Mammary epithelial cell (primary cell): ENCODE results near the gene MSX2.

Experiments used
- CTCF ChIP-seq, 2 donors: IDR thresholded peaks in 1 of 2; conservative IDR thresholded peaks in 1 of 2; 2 replicates each; pipeline ENCODE4 v1.5.1; 2011 to 2012; ENCODE audit warnings: inconsistent platforms in 2 of 2, low read length in 2 of 2, mild to moderate bottlenecking in 2 of 2, control low read depth in 1 of 2, low read depth in 1 of 2; ENCODE audit not compliant: insufficient read depth in 1 of 2; ENCODE audit errors: extremely low read depth in 1 of 2
- EZH2 ChIP-seq: IDR thresholded peaks from 2 replicates; pipeline ENCODE4 v1.6.1; 2012; ENCODE audit warnings: low read length, inconsistent platforms, borderline replicate concordance

DNA sequence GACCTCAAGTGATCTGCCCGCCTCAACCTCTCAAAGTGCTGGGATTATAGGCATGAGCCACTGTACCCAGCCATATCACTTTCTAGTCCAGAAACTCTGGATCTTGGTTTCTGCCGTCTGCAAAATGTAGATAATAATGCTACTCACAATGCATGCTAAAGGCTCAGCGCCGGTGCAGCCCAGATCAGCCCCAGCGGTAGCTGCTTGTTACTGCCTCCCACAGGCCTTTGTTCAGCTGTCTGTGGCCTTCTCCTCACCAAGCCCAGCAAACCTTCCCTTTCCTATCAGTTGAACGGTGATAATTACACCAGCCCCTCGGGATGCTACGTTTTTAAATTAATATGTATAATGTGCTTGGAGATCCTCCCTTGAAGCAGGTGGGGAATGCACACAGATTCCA lies 26.2 kb upstream of the MSX2 start:
- TF ChIP-seq CTCF (conservative IDR thresholded peaks at IDR 0.05 in 1 of 2, IDR thresholded peaks at IDR 0.05 in 1 of 2; ENCODE audit: extremely low read depth in 1 of 2, insufficient read depth in 1 of 2, low read depth in 1 of 2, low read length in 2 of 2) (no peak), EZH2 (no peak)
